ENCODE results near the gene GRK3.

GRK3 gene

DNA sequence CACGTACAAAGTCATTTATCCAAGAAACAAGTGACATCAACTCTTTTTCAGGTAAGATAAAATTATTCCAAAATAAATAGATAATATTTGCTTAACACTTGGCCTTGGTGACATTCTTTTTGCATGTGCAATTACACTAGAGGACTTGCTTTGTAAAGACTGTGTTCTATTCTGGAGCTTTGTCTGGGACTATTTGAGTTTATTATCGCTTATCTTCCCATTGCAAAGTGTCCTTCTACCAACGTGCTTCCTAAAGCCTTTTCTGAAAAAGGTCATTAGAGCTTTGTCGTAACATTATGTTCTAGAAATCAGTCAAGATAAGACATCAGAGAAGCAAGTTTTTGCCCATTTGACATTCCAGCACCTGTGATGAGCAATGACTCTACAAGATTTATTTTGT lies 99.2 kb downstream of the GRK3 start:
- DNase-seq (ENCODE audit: low spot score): no peak

DNA sequence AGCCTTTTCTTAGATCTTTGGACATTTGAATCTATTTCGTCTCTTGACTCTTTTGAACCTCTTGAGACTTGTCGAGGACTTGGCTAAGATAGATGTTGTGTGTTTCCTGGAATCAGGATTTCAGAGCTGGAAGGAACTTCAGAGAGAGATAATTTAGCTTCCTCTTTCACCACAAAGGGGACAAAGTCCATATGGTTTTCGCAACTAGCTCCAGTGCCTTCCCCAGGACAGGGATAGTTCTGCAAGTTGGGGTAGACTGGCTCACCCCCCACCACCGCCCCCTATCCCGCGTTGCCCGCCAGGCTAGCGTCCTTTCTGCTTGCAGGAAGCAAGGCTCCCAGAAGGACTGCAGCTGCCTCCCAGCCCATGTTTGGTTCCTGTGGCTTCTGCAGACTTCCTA lies 101.8 kb downstream of the GRK3 start:
- DNase-seq (ENCODE audit: low spot score): no peak

DNA sequence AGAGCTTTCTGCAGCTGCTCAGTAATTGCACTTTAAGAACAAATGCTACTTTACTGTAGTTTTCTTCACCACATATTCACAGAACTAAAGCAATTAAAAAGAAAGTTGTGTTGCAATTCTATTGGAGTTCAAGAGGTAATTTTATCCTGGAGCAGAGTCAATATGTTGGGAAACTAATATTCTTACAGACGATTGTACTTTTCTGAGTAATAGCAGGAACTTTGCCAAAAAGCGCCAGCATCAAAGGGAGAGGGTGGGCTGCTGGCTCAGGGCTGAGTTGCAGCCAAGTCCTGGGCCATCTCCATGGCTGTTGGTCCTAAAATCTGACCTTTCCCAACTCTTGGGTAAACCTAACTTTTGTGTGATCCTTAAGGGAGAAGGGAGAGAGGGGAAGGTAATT lies 104.0 kb downstream of the GRK3 start:
- no peak for DNase-seq (ENCODE audit: low spot score)

DNA sequence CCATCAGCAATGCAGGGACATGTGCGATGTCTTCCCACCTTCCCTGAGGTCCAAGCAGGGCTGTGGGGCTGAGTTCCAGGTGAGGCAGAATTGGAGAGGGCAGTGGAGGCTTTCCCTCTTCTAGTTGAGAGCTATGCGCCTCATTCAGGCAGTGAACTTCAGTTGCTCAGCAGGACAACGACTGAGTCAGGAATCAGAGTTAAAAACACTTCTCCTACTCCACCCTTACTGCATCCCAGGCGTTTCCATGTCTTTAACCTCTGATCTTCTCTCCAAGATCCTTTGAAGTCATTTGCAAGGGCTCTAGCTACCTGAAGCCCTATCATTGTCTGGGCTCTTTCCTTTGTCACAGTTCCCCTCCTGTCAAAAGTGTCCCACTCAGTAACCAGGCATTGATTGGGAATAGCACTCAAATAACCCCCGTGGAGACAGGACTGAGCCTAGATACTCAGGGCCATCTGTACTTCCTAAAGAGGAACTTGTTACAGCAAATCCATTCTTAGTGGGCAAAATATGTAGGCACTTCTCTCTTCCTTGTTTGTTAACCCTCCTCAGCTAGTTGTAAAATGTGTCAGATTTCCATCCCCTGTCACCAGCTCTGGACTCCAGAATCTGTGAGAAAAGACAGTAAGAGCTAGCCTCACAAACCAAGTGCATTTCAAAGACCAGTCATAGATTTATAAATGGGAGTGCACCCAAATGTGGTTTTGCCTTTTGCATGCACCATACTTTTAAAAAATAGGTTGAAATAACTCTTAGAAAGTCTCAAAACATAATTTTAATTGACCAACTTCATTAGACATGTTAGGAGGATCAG lies 105.0 kb downstream of the GRK3 start:
- DNase-seq (ENCODE audit: low spot score): no peak

- DNase-seq (ENCODE audit: low spot score): no peak
These were observed 105.6 kb downstream of the GRK3 start for GRCh38 chr22:25670070-25670461.

DNA sequence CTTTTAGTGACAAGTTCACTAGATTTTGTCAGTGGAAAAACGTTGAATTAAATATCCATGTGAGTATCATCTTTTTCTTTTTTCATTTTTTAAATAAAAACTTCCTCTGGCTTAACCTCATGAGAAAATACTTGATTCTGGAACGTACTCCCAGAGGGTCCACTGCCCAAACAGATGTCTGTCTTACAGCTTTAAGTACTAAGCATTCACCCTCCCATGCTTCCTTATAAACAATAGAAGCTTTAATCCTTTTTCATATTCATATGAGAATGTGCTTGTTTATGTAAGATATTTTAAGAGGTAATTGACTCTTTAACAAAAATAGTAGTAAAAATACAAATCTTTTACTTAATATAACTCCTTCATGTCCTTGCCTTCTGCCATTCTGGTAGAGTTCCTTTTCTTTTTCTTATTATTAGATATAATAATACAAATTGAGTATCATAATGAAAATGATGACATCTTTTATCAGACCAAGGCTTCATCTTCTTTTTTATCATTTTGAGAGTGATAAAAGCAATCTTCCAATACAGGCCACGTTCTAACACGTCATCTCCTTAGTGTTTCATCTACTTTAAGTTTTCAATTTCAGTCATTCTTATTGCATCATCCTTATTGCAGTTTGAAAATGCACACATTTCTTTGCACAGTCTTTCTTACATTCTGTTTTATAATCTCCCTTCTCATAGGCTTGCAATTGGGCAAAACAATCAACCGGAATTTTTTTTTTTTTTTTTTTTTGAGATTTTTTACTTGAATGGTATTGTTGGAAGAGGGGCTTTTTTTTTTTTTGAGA lies 108.0 kb downstream of the GRK3 start:
- DNase-seq (ENCODE audit: low spot score): no peak

DNA sequence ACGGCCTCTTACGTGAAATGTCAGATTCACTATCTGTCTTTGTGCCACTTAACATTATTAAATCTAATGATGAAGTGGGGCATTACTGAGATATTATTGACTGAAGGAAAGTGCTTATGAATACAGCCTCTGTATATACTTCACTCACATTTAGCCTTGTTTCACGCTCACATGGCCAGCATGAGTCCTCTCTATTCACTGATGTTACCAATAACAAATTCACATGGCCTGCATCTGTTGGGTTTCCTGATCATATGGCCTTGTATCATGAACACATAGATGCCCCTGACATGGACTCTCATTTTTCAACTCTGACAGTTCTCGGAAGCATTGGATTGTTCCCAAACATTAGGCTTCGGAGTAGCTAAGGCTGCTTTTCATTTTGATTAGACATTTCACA lies 109.2 kb downstream of the GRK3 start:
- no peak for DNase-seq (ENCODE audit: low spot score)

DNA sequence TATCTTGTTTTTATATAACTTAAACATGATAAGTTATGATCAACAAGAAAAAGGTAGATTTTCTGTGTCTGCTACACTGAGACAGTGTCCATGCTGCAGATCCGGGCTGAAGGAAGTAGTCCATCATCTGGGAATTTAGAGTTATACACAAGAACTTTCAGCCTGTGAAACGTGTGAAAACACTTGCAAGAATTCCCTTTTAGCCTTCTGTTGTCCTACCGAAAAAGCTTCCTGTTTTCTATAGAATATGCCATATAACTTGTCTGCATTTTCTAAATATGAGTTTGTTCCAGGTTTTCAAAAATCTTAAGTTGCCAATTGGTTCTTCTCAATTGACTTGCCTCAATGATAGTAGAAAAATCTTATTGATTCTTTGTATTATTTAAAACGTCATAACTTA lies 113.2 kb downstream of the GRK3 start:
- no peak for DNase-seq (ENCODE audit: low spot score)

GRCh38 chr22:25680051-25680450 lies 115.6 kb downstream of the GRK3 start:
- DNase-seq (ENCODE audit: low spot score): no peak

DNA sequence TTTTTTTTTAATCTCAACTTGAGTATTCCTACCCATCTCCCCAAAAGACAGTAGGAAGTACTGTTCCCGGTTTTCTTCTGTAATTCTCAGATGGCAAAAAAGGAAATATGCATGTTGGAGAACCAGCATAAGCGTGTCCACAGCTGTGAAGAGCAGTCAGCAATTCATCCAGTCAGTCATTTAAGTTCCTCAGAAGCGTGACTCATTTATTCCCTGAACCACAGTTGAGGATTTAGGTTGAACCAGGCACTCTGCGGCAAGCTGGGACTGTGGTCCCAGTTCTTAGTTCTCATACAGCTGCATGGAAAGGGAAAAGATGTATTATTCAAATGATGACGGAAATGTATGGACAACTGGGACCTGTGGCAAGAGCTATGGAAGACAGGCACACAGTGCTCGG lies 116.5 kb downstream of the GRK3 start:
- DNase-seq (ENCODE audit: low spot score): no peak

- no peak for DNase-seq (ENCODE audit: low spot score)
These were observed 117.6 kb downstream of the GRK3 start for GRCh38 chr22:25682109-25682508.

GRCh38 chr22:25688627-25689026 lies 124.2 kb downstream of the GRK3 start:
- DNase-seq (ENCODE audit: low spot score): no peak

GRCh38 chr22:25689631-25690030 lies 125.2 kb downstream of the GRK3 start:
- DNase-seq (ENCODE audit: low spot score): no peak

DNA sequence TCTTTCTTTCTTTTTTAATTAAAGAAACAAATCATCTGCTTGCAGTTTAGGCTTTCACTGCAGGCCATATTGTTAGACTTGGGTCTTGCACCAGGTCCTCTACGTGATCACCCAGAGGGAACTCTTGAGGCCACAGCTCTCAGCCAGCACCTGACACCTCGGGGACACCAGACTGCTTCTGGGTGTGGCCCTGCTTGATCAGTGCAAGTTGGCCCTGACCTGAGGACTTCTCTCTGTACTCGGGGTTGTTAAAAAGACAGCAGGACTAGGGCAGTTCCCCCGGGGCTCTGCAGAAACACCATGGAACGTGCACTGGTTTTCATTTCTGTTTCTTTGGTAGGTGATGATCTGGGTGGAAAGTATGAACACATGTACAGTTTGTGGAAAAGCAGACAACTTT lies 126.3 kb downstream of the GRK3 start:
- DNase-seq (ENCODE audit: low spot score): no peak

DNA sequence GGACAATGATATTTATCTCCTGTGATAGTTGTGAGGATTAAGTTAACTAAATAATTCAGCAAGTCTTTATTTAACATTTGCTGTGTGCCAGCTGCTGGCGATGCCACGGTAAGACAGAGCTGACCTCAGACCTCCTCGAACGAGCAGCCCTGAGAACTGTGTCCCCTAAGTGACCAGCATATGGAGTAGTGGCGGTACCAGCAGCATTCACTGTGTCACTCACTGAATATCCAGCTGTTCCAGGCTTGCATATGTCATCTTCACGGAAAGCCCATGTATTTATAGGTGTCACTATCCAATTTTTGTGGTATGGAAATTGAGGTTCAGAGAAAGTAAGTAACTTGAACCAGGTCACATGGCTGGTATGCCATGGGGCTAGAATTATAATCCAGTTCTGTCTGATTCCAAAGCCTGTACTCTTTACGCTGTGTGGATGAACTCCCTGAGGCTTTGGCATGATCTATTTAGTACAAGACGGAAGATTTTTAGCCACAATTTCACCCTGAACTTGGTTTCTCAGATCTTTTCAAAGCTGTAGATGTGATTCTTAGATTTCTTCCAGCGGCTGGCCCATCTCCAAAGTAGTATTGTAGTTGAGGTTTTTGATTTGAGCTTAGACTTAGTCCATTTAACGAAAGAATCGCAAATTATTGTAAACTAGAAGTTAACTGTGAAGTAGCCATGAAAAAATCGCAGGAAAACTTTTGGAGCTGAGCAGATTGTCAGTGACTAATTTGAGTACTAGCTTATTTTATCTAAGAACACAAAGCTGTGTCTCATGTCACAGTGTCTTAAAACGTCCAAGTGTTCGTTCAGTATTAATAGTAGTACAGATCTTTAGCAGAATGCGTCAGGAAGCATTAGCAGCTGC lies 128.2 kb downstream of the GRK3 start:
- DNase-seq (ENCODE audit: low spot score): no peak

GRCh38 chr22:25693268-25693565 lies 128.7 kb downstream of the GRK3 start:
- DNase-seq (ENCODE audit: low spot score): no peak

GRCh38 chr22:25694196-25694907 lies 129.9 kb downstream of the GRK3 start:
- DNase-seq (ENCODE audit: low spot score): no peak

DNA sequence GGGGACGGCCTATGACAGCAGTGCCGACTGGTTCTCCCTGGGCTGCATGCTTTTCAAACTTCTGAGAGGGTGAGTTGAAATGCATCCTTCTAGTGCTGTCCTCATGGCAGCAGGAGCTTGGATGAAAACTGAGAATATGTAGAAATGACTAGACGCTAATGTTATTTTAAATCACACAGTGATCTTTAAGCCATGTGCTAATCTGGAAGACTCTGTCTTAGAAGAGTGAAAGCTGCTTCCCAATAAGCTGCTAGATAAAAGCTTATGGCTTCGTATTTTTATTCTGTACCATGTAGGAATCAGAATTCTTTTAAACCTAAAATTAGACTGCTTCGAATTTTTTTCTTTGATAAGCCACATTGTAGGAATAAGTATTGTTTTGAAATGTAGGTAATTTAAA lies 130.7 kb downstream of the GRK3 start:
- no peak for DNase-seq (ENCODE audit: low spot score)

DNA sequence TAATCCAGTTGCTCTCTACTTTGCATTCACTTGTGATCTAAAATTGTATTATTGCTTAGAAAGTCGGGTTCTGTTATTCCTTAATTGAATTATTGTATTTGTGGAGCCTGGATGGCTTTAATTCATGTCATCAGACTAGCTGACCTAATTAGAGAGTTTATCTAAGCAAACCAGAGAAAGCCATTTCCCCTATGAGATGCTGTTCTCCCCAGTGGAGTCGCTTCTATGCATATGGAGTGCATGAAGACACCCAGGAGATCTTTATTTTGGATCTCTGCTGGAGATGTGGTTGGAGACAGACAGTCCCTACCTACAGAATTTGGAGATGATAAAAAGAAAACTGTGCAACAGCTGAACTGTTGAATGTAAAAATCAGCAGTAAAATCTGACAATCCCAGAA lies 132.3 kb downstream of the GRK3 start:
- DNase-seq (ENCODE audit: low spot score): no peak

DNA sequence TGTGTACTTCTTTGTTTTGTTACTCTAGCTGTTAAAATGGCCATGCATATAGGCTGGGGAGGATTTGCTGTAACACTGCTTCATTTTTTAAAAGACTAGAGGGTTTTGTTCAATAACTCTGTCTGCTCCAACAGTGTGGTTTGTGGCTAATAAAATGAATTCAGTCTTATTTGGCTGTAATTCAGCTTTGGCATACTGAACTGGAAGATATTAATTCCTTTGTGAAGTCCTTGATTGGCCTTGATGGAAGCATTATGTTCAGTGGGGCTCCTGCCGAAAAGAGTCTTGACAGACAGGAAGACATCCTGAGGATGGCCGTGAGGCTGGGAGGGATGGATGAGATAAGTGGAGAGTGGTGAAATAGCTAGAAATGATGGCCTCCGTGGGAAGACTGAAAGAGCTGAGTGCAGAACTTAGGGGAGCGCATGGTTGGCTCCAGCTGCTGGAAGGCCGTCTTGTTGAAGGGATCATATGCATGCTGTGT lies 132.7 kb downstream of the GRK3 start:
- no peak for DNase-seq (ENCODE audit: low spot score)

DNA sequence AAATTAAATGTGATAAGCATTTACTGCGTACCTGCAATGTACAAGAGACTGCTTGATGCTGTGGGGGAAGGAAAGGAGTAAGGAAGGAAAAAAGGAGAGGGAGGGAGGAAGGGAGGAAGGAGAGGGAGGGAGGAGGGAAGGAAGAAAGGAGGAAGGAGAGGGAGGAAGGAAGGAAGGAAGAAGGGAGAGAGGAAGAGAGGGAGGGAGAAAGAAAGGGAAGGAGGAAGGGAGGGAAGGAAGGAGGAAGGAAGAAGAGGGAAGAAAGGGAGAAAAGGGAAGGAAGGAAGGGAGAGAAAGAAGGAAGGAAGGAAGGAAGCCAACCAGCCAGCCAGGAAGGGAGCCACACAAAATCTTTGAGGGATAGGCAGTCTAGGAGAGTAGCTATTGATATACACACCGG lies 133.5 kb downstream of the GRK3 start:
- no peak for DNase-seq (ENCODE audit: low spot score)

DNA sequence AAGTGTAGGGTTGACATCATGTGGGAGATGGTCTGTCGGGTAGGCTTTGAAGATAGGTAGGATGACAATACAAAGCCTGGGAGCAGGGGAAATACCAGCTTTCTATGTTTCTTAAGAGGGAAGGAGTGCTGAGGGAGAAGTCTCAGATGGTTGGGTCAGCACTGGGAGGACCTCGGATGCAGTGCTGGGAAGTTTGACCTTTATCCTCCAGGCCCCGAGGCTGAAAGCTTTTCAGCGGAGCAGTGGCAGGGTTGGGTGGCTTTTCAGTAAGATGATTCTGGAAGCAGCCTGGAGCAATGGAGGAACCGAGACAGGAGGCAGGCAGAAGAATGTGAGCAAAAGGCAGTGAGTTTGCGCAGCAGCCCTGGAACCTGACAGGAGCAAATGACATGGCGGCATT lies 134.0 kb downstream of the GRK3 start:
- DNase-seq (ENCODE audit: low spot score): no peak
